ENCODE data around the gene GAS6.

DNA sequence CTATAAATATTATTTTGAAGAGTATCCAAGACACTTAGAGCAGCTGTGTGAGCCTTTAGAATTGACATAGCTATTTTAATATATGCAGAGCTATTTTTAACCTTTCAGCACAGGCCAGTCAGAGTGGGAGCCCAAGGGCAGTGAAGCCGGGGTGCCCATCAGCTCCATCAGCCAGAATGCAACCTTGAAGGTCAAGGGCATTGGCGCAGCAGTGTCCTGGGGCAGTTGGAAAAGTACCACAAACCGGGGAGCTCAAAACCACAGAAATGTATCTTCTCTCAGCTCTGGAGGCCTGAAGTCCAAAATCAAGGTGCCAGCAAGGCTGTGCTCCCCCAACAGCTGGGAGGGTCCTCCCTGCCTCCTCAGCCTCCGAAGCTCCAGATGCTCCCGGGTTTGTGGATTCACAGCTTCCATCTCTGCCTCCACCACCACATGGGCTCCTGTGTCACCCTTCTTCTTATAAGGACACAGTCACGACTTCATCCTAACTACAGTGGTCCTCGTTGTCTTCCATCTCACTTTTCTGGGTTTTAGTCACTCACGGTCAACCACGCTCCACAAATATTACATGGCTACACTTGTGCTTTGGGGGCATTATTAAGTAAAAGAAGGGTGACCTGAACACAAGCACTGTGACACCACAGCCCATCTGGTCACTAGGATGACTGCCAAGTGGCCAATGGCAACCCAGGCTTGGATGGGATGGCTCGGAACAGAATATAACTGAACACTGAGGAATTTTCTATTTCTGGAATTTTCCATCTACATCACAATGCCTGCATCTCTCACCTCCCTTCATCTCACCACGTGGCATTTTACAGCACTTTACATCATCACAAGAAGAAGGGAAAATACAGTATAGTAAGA lies 15.9 kb upstream of the GAS6 start:
- TF ChIP-seq, protein P1, sequence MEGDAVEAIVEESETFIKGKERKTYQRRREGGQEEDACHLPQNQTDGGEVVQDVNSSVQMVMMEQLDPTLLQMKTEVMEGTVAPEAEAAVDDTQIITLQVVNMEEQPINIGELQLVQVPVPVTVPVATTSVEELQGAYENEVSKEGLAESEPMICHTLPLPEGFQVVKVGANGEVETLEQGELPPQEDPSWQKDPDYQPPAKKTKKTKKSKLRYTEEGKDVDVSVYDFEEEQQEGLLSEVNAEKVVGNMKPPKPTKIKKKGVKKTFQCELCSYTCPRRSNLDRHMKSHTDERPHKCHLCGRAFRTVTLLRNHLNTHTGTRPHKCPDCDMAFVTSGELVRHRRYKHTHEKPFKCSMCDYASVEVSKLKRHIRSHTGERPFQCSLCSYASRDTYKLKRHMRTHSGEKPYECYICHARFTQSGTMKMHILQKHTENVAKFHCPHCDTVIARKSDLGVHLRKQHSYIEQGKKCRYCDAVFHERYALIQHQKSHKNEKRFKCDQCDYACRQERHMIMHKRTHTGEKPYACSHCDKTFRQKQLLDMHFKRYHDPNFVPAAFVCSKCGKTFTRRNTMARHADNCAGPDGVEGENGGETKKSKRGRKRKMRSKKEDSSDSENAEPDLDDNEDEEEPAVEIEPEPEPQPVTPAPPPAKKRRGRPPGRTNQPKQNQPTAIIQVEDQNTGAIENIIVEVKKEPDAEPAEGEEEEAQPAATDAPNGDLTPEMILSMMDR (IDR thresholded peaks at IDR 0.05) = no peak
- no peak for TF ChIP-seq POLR2A (IDR thresholded peaks at IDR 0.05)
